Fibroblast of lung (primary cell): ENCODE measurements around the gene DIP2C.

Experiments used
- CTCF ChIP-seq, 2 donors: IDR thresholded peaks in 1 of 2; conservative IDR thresholded peaks in 1 of 2; 1 replicate in 1 of 2; 2 replicates in 1 of 2; pipeline ENCODE4 v1.5.1; 2011 to 2012; ENCODE audit warnings: low read length in 2 of 2, control low read depth in 1 of 2, inconsistent platforms in 1 of 2, low read depth in 1 of 2, mild to moderate bottlenecking in 1 of 2
- EZH2 ChIP-seq: IDR thresholded peaks from 2 replicates; pipeline ENCODE4 v1.5.1; 2012; ENCODE audit warnings: low read length, control low read depth, mild to moderate bottlenecking; ENCODE audit errors: missing control alignments

GRCh38 chr10:377228-377627 lies 312.2 kb downstream of the DIP2C start:
- TF ChIP-seq CTCF (conservative IDR thresholded peaks at IDR 0.05 in 1 of 2, IDR thresholded peaks at IDR 0.05 in 1 of 2; ENCODE audit: low read depth in 1 of 2, low read length in 2 of 2): no peak
- TF ChIP-seq EZH2: no peak
